Mucosa of stomach (tissue), 1 donor: ENCODE results near the gene TGFBR3.

Experiments
- H3K27me3 ChIP-seq: one replicate; pipeline ENCODE4 v1.7.0; 2013; ENCODE audit warnings: mild to moderate bottlenecking, low read length; ENCODE audit not compliant: control insufficient read depth, insufficient read depth
- H3K36me3 ChIP-seq: one replicate; pipeline ENCODE4 v1.7.0; 2013; ENCODE audit warnings: low read length; ENCODE audit not compliant: control insufficient read depth, insufficient read depth
- H3K4me1 ChIP-seq: one replicate; pipeline ENCODE4 v1.7.0; 2013; ENCODE audit warnings: mild to moderate bottlenecking, low read length; ENCODE audit not compliant: control insufficient read depth, insufficient read depth
- H3K4me3 ChIP-seq: one replicate; pipeline ENCODE4 v1.7.0; 2013; ENCODE audit warnings: low read length
- H3K9ac ChIP-seq: one replicate; pipeline ENCODE4 v1.7.0; 2013; ENCODE audit warnings: mild to moderate bottlenecking, low read length, moderate library complexity
- H3K9me3 ChIP-seq: one replicate; pipeline ENCODE4 v1.7.0; 2013; ENCODE audit warnings: mild to moderate bottlenecking, low read length, moderate library complexity; ENCODE audit not compliant: control insufficient read depth
- donor health status: Pancreatic carcinoma.

The TGFBR3 gene

DNA sequence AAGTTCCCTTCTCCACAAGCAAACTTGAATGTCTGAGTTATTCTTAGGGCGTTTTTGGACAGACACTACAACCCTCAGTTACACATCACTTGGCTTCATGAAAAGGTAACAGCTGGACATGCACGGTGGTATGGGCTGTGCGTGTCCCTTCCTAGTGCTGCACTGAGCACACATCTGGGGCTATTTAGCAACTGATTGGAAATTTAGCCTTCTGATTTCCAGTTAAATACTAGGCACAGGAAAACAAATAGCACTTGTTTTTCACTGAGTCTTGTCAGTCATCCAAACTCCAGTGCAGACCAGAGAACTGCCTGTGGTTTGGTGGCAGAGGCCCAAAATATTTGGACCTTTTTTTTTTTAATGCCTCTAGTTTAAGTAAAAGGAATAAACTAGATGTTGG, 134.7 kb downstream of the TGFBR3 start:
- no peaks in the 10 kb centered on the region for H3K9me3 ChIP-seq
- no peak overlapping the region for H3K4me3 ChIP-seq
- no peak overlapping the region for H3K9ac ChIP-seq
- H3K4me1 ChIP-seq, result no peaks in the 10 kb centered on the region
- H3K36me3 ChIP-seq, result no peaks in the 10 kb centered on the region
- H3K27me3 ChIP-seq, result no peaks in the 10 kb centered on the region

GRCh38 chr1:91750398-91750996, 135.5 kb downstream of the TGFBR3 start:
- H3K4me1 ChIP-seq, result no peaks in the 10 kb centered on the region

DNA sequence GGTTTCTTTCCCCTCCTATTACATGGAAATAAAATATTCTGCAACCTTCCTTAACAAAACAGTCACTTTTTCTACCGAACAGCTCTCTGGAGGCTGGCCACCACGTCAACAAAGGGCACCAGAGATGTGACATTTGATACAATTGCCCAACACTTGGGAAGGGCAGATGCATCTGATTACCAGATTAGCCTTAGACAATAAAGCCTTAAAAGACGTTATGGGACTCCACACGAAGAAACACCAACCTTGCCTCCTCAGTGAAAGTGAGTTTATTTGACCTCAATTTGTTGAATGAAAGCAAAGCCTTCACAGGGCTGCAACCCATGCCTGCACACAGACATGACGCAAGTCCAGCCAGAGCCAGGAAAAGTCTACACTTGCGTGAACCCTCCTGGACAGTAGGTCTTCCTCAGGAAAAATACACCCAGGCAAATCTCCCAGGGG, 136.1 kb downstream of the TGFBR3 start:
- no peaks in the 10 kb centered on the region for H3K4me1 ChIP-seq
- no peaks in the 10 kb centered on the region for H3K36me3 ChIP-seq
- no peak overlapping the region for H3K4me3 ChIP-seq
- no peaks in the 10 kb centered on the region for H3K9me3 ChIP-seq
- no peak overlapping the region for H3K9ac ChIP-seq
- no peaks in the 10 kb centered on the region for H3K27me3 ChIP-seq

More at GRCh38 chr1:91750398-91750996, 135.5 kb downstream of the TGFBR3 start:
- no peaks in the 10 kb centered on the region for H3K9me3 ChIP-seq
- H3K4me3 ChIP-seq, result no peak overlapping the region
- no peaks in the 10 kb centered on the region for H3K27me3 ChIP-seq
- H3K36me3 ChIP-seq, result no peaks in the 10 kb centered on the region
- H3K9ac ChIP-seq, result no peak overlapping the region

GRCh38 chr1:91747666-91748065, 138.3 kb downstream of the TGFBR3 start:
- Histone ChIP-seq H3K9me3 (no peaks in the 10 kb centered on the region), H3K9ac (no peak overlapping the region), H3K36me3 (no peaks in the 10 kb centered on the region), H3K4me1 (no peaks in the 10 kb centered on the region), H3K4me3 (no peak overlapping the region), H3K27me3 (no peaks in the 10 kb centered on the region)

DNA sequence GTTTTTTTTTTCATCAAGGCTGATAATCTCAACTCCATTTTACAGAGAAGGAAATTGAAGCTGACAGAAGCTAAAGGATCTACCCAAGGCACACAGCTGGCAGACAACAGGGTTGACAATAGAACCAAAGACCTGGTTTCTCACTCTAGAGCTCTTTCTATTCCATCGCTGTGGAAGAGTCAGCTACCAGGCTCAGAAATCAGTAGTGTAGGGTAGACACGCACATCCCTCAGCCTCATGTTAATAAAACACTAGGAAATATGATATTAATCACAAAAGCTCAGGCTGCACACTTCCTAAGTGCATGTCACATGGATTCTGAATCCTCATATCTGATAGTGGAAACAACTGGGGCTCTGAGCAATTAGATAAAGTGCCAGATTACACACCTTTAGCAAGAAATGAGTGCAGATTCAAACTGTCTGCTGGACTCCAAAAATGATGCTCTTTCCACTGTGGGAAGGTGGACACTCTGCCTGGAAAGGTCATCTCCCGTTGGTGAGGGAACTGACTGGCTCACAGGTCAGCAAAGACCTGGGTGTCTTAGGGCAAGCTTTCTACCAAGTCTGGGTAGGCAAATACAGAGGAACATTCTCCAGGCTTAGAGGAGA, 139.1 kb downstream of the TGFBR3 start:
- Histone ChIP-seq H3K9me3 (no peaks in the 10 kb centered on the region), H3K4me1 (no peaks in the 10 kb centered on the region), H3K4me3 (no peak overlapping the region), H3K36me3 (no peaks in the 10 kb centered on the region), H3K27me3 (no peaks in the 10 kb centered on the region), H3K9ac (no peak overlapping the region)

DNA sequence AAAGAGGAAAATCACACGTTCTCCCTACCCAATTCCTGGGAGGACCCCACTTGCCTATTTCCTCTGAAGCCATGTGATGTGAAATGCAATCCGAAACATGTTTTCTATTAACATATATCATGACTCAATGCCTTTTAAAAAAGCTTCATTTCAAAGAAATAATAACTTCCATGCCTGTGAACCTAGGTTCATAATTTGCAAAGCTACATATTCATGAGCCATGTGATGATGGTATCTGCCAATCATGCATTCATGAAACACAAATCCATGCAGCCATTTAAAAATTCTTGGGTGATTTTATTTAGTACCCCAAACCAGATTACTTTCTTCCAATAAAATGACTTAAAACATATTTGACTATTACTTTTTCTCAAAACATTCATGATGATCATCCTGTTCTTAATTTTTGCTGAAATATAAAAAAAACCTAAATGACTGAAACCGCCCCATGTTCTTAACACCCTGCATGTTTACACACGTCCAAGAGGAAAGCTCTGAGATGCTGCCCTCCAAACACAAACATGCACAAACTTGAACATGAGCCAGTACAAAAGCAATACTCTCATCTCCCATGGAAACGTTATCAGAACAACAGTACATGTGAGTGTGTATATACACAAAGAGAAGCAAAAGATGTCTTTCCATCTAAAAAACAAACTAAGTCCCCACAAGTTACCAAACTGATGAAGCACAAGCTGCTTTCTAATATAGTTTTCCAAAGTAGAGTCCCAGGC, 140.1 kb downstream of the TGFBR3 start:
- no peaks in the 10 kb centered on the region for H3K36me3 ChIP-seq
- H3K9me3 ChIP-seq, result no peaks in the 10 kb centered on the region
- no peaks in the 10 kb centered on the region for H3K4me1 ChIP-seq
- H3K27me3 ChIP-seq, result no peaks in the 10 kb centered on the region
- H3K9ac ChIP-seq, result no peak overlapping the region
- H3K4me3 ChIP-seq, result no peak overlapping the region

DNA sequence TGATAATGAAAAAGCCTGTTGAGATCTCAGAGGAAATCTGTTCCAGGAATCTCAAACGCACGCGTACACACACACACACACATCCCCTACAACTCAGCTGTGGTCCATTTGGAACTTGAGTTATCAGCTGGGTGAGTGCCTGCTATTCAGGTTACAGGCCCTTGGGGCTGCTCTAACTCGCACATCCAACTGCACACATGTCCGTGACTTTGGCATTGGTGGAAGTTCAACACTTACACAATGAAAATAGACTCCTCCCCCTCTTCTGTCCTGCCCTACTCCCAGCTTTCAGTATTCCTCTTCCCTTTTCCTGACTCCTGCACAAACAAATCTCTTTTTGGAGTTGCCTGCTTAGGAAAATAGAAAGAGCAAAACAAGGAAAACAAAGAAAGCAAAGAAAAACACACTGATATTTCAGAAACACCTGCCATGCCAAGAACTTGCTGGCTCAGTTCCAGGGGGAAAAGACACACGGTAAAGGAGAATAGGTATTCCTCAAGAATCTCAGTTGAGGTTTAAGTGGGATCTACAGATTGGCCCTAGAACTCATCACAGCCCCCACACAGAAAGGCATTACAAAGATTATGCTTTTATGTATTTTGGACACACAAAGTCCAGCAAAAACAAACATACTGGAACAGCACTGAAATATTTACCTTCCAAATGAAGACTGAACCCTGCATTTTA, 140.9 kb downstream of the TGFBR3 start:
- Histone ChIP-seq H3K4me1 (no peaks in the 10 kb centered on the region), H3K9me3 (no peaks in the 10 kb centered on the region), H3K9ac (no peak overlapping the region), H3K4me3 (no peak overlapping the region), H3K27me3 (no peaks in the 10 kb centered on the region), H3K36me3 (no peaks in the 10 kb centered on the region)

- Histone ChIP-seq H3K9me3 (no peaks in the 10 kb centered on the region), H3K27me3 (no peaks in the 10 kb centered on the region), H3K4me3 (no peak overlapping the region), H3K36me3 (no peaks in the 10 kb centered on the region), H3K4me1 (no peaks in the 10 kb centered on the region), H3K9ac (no peak overlapping the region)
These were observed 143.1 kb downstream of the TGFBR3 start for GRCh38 chr1:91742848-91743292.

DNA sequence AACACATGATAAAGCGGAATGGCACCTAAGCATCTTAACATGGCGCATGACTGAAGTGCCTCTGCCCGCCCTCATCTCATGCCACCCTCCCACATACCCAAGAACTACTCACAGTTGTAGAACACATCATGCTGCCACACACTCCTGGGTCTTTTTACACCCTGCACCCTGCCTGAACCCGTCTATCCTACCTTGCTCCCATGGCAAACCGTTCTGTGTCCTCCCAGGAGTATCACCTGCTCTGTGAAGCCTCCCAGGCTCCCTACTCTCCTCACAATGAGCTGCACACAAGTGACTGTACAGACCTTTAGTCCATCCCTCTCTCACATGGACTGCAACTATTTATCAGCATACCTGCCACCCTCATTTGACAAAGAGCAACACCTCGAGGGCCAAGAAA, 144.0 kb downstream of the TGFBR3 start:
- Histone ChIP-seq H3K4me1 (peaks cover 5% of the 10 kb centered on the region), H3K9me3 (no peaks in the 10 kb centered on the region)

GRCh38 chr1:91741301-91741700, 144.7 kb downstream of the TGFBR3 start:
- H3K9me3 ChIP-seq, result no peaks in the 10 kb centered on the region
- no peak overlapping the region for H3K9ac ChIP-seq
- H3K27me3 ChIP-seq, result no peaks in the 10 kb centered on the region
- H3K36me3 ChIP-seq, result no peaks in the 10 kb centered on the region
- peaks cover 9% of the 10 kb centered on the region for H3K4me1 ChIP-seq
- no peak overlapping the region for H3K4me3 ChIP-seq

More for the DNA sequence above, 144.0 kb downstream of the TGFBR3 start:
- Histone ChIP-seq H3K4me3 (no peak overlapping the region), H3K27me3 (no peaks in the 10 kb centered on the region), H3K36me3 (no peaks in the 10 kb centered on the region), H3K9ac (no peak overlapping the region)

GRCh38 chr1:91737650-91738049, 148.3 kb downstream of the TGFBR3 start:
- Histone ChIP-seq H3K27me3 (no peaks in the 10 kb centered on the region), H3K4me1 (peaks cover 9% of the 10 kb centered on the region), H3K9ac (no peak overlapping the region), H3K9me3 (no peaks in the 10 kb centered on the region), H3K36me3 (no peaks in the 10 kb centered on the region), H3K4me3 (no peak overlapping the region)
